HG03571 (cell line): ENCODE results near the gene RPTOR.

Experiments used
- ATAC-seq: cut with Tn5 transposase; IDR thresholded peaks from one replicate; pipeline ENCODE4 v1.9.1; 2021; ENCODE audit not compliant: unreplicated experiment

RPTOR gene

DNA sequence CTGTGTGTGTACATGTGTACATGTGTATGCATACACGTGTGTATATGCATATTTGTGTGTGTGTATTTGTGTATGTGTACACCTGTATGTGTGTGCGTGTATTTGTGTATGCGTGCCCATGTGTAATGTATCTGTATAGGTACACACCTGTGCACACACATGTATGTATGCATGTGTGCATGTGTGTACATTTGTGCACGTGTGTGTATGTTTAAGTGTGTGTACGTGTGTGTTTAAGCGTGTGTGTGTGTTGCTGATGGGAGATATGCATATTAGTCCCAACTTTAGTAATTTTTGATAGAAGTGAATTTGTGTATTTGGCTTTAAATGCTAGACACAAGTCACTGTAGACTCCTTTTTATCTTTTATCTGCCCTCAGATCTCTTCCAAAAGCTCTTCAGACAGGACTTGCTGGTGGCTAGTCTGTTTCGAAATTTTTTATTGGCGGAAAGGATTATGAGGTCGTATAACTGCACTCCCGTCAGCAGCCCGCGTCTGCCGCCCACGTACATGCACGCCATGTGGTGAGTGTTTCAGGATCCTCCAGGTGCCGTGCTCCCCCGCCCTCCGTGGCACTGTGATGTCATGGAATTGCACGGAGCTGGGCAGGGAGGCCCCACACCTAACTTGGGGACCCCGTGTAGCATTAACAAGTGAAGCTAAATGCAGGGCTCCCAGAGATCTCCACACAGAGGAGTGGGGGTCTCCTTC is 278.2 kb downstream of the RPTOR start:
- no peak for ATAC-seq

DNA sequence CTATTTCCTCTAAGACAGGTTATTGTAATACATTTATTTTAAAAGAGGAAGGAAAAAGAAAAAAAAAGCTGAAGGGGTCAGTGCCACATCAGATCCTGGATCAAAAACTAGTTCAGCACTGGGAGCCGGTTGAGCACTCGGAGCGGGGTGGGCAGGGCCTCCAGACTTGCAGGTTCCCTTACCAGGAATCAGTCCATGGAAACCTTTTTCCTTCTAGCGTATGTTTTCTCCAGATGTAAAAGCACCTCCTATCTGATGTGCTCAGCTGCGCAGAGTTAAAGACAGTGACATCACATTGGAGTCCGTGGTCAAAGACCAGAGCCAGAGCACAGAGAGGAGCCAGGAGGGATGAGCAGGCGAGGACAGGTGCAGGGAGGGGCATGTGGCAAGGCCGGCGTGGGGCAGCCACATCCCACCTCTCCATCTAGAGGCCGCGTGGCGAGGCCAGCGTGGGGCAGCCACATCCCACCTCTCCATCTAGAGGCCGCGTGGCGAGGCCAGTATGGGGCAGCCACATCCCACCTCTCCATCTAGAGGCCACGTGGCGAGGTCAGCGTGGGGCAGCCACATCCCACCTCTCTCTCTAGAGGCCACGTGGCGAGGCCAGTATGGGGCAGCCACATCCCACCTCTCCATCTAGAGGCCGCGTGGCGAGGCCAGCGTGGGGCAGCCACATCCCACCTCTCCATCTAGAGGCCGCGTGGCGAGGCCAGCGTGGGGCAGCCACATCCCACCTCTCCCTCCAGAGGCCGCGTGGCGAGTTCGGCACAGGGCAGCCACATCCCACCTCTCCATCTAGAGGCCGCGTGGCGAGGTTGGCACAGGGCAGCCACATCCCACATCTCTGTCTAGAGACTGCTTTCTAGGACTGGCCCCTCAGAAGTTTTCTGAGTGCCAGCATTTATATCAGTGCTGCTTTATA is 280.2 kb downstream of the RPTOR start:
- no peak for ATAC-seq

DNA sequence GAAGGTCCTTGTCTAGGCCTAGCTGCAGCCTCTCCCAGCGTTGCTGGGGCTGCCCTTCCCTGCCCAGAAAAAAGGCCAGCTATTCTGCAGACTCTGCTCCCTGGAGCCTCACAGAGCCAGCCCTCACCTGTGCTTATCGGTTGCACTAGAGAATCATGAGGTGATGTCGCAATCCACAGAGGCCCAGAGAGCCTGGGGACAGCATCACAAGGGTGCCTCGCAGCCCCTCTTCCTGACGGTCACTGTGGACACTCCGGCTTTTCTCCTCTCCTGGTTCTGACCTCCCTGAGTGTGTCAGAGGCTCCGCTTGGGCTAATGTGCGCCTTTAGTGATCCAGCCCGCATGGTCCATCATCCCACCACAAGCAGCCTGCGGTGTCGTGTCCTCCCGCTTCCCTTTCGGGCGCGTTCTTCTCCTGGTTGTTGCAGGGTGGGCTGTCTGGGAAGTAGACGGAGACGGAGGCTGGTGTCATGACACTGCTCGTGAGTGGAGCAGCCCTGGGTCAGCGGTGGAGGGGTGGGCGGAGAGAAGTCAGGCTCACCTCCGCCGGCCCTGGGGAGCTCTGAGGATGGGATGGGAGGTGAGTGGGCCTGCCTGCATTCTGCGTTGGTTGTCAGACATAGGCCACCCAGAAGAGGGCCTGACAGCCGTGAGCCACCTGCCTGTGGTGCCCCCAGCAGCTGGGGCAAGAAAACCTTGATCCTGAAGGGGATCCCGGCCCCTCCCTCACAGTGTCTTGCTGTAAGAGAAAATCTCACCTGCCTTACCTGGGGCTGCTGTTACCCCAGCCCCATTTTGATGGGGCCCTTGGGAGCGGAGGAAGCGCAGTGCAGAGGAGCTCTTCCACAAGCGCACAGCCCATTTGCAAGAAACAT is 281.1 kb downstream of the RPTOR start:
- no peak for ATAC-seq

DNA sequence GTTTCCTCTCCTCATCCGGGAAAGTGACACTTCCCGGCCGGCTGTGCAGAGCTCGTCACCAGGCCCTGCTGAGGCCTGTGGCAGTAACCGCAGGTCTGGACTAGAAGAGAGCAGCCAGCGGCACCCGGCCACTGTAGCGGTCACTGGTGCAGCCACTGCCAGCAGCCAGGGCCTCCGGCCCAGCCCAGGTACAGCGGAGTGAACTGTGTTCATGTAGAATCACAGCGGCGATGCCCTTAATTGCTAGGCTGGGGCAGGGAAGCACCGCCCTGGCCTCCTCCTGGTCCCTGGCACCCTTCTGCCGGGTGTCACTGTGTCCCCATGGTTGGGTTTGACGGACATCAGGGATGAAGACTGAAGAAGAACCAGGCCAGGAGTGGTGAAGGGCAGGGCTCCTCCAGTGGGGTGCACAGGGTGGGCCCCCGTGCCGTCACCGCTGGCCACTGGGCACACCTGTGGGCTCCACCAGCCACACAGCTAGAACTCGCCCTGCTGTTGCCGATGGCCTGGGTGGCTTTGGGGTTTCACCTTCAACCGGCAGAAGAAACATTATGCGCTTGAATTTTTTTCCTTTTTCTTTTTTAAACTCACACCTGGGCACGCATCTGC is 281.8 kb downstream of the RPTOR start:
- ATAC-seq, result no peak

DNA sequence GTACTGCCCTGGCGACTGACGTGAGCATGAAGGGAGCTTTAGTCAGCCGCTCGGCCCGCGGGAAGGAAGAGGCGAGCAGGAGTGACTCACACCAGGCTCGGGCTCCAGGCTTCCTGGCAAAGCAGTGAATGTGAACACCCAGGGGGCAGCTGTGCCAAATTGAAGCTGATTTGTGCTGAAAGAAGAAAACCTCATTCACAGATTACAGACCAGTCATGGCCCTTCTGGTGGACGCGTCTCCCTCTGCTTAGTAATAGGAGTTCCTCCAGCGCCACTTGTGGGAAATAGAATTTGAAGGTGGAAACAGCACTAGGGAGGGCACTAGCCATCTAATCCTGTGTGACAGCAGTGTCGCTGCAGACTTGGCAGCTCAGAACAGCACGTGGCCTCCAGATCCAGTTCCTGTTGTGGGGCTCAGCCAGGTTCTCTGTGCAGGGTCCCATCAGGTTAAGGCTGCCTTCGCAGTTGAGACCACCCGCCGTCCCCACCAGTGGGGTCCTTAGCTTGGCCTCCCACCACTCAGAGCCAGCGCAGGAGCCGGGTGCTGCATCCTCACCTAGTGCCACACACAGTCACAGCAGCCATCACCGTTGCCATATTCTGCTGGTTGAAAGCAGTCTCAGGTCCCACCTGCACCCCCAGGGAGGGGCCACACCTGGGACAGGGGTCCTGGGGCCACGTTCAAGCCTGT is 282.5 kb downstream of the RPTOR start:
- ATAC-seq, result no peak

DNA sequence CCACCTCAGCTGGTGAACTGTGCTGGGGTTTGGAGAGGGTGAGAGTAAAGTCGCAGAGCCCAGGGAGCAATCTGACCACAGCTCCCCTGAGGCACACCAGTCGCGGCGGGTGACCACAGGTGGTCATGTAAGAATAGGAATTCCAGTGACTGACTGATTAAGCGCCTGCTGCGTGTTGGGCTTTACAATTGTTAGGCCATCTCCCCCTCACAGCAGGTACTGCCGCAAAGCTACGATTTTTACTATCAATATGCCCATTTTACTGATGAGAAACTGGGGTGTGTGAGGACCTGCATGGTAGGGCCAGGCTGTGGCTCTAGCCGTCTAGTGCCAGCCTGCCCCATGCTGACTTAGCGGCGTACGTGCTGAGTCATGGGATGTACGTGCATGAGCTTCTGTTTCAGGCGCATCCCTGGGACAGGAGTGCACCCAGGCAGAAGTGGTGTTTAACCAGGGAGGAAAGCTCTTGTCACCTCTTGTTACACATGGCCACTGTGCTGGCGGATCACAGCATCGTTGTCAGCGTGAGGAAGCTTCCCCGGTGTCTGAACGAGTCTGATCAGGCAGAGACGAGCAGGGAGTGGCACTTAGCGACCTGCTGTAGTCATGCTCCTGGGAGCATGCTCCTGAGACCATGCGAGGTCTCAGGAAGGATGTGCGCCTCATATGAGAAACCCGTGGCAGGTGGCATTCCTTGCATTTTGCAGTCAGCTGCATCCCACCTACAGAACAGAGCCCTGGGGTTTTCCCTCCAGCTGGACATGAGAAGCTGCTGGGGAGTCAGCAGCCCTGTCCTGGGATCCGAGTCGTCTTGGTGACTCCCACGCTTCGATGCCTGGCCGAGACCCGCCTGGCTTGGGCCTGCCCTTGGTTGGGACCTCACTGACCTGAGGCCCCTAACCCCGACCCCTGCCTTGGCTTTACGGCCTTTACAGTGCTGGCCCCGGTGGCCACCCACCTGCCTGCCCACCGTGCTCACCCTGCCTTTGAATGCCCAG is 283.3 kb downstream of the RPTOR start:
- no peak for ATAC-seq

DNA sequence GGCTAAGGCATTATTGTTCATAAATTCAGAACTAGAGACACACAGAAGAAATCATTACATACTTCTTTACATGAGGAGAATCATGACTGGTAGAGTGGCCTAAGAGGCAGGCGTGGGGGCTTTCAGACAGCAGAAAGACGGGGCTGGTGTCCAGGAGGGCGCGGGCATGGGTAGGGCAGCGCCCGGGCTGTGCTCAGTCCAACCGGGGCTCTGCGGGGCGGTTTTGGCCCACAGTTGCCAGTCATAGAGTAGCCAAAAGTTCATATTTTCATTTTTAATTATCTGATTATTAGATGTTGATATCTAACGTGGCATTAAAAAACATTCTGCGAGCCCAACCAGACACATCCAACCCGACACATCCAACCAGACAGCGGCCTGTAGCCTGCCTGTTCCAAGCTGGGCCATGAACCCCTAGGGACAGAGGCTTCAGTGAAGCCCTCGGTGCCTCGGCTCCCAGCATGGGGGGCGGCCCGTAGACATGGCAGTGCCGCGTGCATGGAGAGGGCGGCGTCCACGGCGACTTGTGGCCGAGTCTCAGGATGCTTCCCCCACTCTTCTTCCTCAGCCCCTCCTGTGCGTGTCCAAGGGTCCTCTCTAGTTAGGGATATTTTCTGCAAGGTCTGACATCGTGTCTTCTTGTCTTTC is 284.7 kb downstream of the RPTOR start:
- ATAC-seq, result no peak

DNA sequence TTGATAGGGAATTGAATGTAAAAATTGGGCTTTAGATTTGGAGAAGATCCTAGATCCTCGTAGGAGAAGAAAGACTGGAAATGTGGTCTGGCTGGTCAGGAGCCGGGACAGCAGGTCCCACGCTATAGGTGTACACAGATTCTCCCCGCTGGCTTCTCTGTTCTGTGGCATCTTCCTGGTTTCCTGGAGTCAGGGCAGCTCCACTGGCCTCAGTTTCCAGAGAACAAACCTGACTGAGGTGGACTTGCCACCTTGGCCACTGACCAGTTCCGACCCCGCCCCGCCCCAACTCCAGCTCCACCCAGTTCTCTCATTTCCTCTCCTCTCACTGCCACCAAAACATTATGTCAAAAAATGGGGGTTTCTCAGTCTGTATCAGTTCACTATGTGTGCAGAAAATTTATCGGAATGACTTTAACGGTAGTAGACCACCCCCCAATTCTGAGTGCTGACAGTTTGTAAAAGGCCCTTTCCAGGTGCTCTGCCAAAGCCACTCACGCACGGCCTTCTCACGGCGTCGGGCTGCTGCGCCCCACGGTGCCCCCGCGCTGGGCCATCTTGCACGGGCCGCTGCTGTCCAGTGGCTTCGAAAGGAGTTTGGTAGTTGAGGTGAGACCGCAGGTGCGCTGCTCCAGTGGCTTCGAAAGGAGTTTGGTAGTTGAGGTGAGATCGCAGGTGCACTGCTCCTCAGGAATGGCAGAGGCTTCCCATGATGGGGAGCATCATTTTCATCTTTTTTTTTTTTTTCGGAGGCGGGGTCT is 285.6 kb downstream of the RPTOR start:
- ATAC-seq, result no peak

DNA sequence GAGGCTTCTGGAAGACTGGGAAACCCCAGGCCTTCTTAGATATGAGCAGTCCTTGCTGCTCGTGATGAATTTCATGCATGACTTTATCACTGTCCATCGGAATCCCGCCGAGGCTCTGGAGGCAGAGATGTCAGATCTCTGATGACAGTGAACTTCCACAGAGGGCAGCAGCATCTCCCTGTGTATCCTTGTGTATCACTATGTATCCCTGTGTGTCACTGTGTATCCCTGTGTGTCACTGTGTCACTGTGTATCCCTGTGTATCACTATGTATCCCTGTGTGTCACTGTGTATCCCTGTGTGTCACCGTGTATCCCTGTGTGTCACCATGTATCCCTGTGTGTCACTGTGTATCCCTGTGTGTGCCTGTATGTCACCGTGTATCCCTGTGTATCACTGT is 286.9 kb downstream of the RPTOR start:
- ATAC-seq, result no peak

DNA sequence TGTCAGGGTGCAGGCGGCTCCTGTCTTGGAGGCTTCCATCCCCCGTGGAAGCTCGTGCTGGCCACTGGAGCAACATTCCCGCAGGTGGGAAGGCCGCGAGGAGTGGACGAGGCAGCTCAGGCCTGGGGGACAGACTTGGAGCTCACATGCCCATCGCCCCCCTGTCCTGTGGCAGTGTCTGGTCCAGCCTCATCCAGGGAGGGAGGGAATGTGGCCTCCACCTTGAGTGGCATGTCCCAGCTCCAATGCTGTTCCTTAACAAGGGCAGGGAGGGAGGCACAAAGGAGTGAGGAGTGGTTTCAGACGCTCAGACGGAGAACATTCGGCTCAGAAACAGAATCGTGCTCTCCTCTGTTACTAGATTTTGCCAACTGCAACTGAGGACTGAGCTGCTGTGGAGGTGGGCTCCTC is 287.6 kb downstream of the RPTOR start:
- no peak for ATAC-seq

DNA sequence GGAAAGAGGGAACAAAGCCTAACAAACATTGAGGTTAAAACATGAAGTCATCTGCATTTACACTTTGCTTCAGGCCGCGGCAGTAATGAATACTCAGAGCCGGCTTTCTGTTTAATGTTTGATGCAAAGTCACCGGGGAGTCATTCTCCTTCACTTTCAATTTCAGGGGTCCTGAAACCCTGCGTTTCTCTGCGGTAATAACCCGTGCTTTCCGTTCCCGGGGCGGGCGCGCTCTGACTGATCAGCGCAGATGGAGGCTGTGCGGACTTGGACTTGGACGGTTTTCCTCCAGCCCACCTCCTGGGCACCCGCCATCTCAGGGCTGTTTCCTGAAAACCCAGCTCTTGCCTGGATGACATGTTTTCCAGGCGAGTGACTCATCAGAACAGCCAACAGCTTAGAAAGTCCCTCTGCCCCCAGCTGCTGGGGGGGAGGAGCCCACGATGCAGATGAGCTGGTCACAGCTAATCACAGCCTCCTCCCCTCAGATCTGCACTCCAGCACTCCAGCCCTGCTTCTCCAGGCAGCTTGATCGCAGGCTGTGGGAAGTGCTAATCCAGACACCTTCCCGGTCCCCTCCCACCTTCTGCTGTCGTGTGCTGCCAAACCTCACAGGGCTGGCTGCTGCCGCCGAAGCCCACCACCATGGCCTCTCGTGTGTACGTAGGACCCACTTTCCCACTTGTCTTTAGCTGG is 288.4 kb downstream of the RPTOR start:
- peak; percentile 76 for ATAC-seq

DNA sequence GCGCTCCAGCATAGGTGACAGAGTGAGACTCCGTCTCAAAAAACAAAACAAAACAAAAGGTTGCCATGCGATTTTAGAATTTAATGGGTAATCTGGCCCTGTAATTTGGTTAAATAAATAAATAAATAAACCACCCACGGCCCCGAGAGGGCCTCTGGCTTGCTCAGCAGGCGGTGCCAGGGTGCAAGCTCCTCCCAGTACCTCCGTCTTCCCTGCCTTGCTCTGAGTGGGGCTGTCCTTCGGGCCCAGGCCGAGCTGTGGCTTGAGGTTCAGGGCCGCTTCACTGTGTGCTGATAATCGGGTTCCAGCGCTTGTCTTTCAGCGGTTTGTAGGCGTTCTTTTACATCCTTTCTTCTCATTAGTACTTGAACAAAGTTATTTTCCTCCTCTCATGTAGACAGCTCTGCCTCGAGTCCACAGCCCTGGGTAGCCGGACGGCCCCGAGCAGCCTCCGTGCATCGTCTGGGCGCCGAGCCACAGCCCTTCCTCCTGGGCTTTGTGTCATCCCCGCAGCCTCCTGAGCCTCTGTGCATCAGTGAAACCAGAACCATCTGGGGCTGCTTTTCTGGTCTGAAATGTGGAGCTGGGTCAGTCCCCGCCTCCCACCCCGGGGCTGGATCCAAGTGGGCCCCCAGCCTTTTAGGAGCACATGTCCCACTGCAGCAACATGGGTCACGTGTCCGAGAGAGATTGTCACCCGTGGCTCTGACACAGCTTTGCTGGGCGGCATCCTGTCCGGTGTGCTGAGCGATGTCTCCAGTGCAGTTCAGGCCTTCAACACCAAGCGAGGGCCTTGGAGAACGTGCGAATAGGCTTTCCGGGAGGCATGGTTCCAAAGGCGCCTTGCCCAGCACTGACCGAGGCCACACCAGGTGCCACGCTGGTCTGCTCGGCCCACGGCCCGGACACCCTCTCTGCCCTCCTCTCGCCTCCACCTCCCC is 289.6 kb downstream of the RPTOR start:
- no peak for ATAC-seq

DNA sequence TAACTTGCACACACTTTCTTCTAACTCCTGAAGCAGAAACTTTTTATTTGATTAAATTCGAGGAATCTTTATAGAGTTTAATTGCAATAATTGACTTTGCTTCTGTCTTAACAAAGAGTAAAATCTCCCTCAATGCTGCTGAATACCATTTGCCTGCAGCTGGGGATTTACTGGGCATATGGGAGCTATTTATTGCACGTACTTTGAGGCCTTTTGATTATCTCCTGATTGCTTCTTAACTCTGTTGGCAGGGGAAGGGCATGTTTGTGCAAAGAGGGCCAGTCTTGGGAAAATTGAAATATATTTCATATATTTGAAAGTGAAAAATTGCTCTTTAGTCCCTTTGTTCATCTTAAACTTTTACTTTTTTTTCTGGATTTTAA is 290.2 kb downstream of the RPTOR start:
- ATAC-seq, result no peak

DNA sequence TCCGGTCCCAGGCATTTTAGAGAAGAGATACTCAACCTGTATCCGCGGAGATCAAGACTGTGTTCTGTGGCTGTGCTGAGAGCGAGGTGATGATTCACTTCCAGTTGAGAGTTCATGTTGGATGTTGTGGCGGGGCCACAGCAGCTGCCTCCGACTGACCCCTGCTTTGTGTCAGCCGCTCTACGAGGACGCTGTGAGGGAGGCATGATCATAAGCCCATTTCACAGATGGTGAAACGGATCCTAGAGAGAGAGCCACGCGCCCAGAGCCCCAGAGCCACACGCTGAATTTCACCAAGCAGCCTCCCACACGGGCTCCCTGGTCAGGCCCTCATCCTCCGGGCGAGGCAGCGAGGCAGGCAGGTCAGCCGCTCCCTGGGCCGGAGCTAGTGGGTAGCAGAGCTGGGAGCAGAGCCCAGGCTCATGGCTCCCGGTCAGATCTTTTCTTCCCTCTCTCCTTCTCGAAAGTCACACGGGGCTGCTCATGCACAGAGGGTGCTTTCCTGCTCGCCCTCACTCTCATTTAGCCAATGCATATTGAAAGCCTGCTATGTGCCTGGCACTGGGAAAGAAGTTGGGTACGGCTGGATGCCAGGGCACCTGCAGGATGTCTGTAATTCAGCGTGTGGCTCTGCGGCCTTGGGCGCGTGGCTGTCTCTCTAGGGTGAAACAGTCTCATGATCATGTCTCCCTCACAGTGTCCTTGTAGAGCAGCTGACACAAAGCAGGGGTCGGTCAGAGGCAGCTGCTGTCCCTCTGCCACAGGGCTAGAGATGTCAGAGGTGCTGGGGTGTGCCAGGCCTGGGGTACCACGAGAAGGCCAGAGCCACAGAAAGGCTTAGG is 291.4 kb downstream of the RPTOR start:
- ATAC-seq, result no peak

DNA sequence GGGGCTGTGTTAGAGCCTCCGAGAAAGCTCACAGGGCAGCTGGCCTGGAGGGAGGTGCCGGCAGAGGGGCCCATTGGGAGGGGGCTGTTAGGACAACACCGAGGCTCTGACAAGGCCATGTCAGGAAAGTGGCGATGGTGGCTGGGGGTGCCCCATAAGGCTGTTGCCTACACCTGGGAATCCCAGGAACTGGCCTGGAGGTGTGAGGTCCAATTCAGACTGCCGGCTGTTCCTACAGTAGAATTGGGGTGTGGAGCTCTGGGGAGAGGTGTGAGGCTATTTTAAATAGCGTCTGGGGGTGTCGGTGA is 292.0 kb downstream of the RPTOR start:
- no peak for ATAC-seq
